ENCODE results near the gene ATRIP. TPM values are rescaled to one million over a fixed set of nuclear protein-coding genes. Genes with fewer than 3 reads are reported as not detected.
"Not testable (repeated sequence)": the region's sequence is repeated elsewhere in the genome, so short reads cannot be mapped to it uniquely, and the experiment has no call there.

The ATRIP gene
- total and polyA plus RNA-seq, 4 donors = 4.0 to 7.5 (median 5.7) TPM

- H3K36me3 ChIP-seq (ENCODE audit: control insufficient read depth in 1 of 2, insufficient read depth in 2 of 2, low read length in 1 of 2) = peaks cover 12 to 15% of the 10 kb centered on the region in 2 donors
- ATAC-seq (ENCODE audit: low FRiP score) (no peak), DNase-seq (peak in 1 of 2 donors; percentile 4)
- H3K4me3 ChIP-seq (ENCODE audit: low read length in 2 of 2) = no peak overlapping the region
- no peaks in the 10 kb centered on the region for H3K27me3 ChIP-seq (ENCODE audit: control insufficient read depth in 1 of 2, insufficient read depth in 2 of 2, low read length in 1 of 2)
- no peaks in the 10 kb centered on the region for H3K9me3 ChIP-seq (ENCODE audit: control insufficient read depth, low read length)
- no peaks in the 10 kb centered on the region for H3K4me1 ChIP-seq (ENCODE audit: control insufficient read depth in 1 of 2, insufficient read depth in 2 of 2, low read length in 2 of 2)
- no peak overlapping the region for H3K27ac ChIP-seq (ENCODE audit: low read depth in 1 of 2, low read length in 2 of 2)
- intact Hi-C loops (cut with DNase I) = no loop called here
- 93 to 100% methylated on average over 1 of the region's 1 CpG for WGBS, 2 donors
These were observed 9.9 kb downstream of the ATRIP start for GRCh38 chr3:48456456-48456855.

DNA sequence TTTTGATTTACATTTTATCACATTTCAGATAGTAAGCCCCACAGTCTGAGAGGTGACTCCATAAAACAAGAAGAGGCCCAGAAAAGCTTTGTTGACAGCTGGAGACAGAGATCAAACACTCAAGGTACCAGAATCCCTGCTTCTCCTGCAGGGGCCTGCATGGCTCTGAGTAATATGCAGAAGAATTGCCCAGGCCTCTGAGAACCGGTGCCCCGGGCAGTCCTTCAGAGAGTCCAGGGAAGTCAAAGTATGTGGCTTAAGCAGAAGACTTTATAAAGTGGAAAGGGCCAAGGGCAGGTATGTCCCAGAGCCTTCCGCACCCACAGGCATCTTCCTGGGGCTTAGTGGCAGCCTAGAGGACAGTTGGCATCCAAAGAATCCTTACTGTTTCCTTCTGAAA is 12.8 kb downstream of the ATRIP start:
- H3K36me3 ChIP-seq (ENCODE audit: control insufficient read depth in 1 of 2, insufficient read depth in 2 of 2, low read length in 1 of 2) = peaks cover 8 to 13% of the 10 kb centered on the region in 2 donors
- no peak for DNase-seq

DNA sequence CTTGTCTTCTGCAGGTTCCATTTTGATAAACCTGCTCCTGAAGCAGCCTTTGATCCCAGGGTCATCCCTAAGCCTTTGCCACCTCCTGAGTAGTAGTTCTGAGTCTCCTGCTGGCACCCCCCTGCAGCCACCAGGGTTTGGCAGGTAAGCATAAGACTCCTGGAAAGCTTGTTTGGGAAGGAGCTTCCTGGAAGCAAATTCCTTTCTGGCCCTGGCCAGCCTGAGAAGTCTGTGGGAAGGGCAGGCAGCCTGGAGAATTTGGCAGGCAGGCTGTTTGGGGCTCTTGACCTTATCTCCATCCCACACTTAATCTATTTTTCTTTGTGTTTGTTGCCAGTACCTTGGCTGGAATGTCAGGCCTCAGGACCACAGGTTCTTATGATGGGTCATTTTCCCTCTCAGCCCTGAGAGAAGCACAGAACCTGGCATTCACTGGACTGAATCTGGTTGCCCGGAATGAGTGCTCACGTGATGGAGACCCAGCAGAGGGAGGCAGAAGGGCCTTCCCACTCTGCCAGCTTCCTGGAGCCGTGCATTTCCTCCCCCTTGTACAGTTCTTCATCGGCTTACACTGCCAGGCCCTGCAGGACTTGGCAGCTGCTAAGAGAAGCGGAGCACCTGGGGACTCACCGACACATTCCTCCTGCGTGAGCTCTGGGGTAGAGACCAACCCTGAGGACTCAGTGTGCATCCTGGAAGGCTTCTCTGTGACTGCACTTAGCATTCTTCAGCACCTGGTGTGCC is 13.4 kb downstream of the ATRIP start:
- no peak overlapping the region for H3K4me3 ChIP-seq (ENCODE audit: low read length in 2 of 2)
- no peak overlapping the region for H3K27ac ChIP-seq (ENCODE audit: low read depth in 1 of 2, low read length in 2 of 2)
- no peaks in the 10 kb centered on the region for H3K27me3 ChIP-seq (ENCODE audit: control insufficient read depth in 1 of 2, insufficient read depth in 2 of 2, low read length in 1 of 2)
- DNase-seq (no peak), ATAC-seq (ENCODE audit: low FRiP score) (no peak)
- H3K36me3 ChIP-seq (ENCODE audit: control insufficient read depth in 1 of 2, insufficient read depth in 2 of 2, low read length in 1 of 2) = peaks cover 7 to 13% of the 10 kb centered on the region in 2 donors
- no peaks in the 10 kb centered on the region for H3K4me1 ChIP-seq (ENCODE audit: control insufficient read depth in 1 of 2, insufficient read depth in 2 of 2, low read length in 2 of 2)
- H3K9me3 ChIP-seq (ENCODE audit: control insufficient read depth, low read length) = no peaks in the 10 kb centered on the region
- 49 to 56% methylated on average over 7 of the region's 7 CpGs for WGBS, 2 donors
- intact Hi-C loops (cut with DNase I) = loop anchor here in 1 of 2 donors (10.0 kb wide), 1 partner anchor 175 kb away; the partner anchor contains the start of gene SLC26A6

More for the DNA sequence above, 12.8 kb downstream of the ATRIP start:
- Histone ChIP-seq H3K9me3 (ENCODE audit: control insufficient read depth, low read length) (no peaks in the 10 kb centered on the region), H3K27me3 (ENCODE audit: control insufficient read depth in 1 of 2, insufficient read depth in 2 of 2, low read length in 1 of 2) (no peaks in the 10 kb centered on the region), H3K4me1 (ENCODE audit: control insufficient read depth in 1 of 2, insufficient read depth in 2 of 2, low read length in 2 of 2) (no peaks in the 10 kb centered on the region), H3K4me3 (ENCODE audit: low read length in 2 of 2) (no peak overlapping the region), H3K27ac (ENCODE audit: low read depth in 1 of 2, low read length in 2 of 2) (no peak overlapping the region)
- 88 to 89% methylated on average over 3 of the region's 3 CpGs for WGBS, 2 donors
- intact Hi-C loops (cut with DNase I) = no loop called here
- ATAC-seq (ENCODE audit: low FRiP score) = no peak

- Histone ChIP-seq H3K36me3 (ENCODE audit: control insufficient read depth in 1 of 2, insufficient read depth in 2 of 2, low read length in 1 of 2) (peaks cover 7 to 11% of the 10 kb centered on the region in 2 donors), H3K4me1 (ENCODE audit: control insufficient read depth in 1 of 2, insufficient read depth in 2 of 2, low read length in 2 of 2) (no peaks in the 10 kb centered on the region)
- intact Hi-C loops (cut with DNase I) = loop anchor here in 1 of 2 donors (10.0 kb wide), 1 partner anchor 174 kb away; the partner anchor contains the start of gene SLC26A6
These were observed 14.0 kb downstream of the ATRIP start for GRCh38 chr3:48460517-48460902.

GRCh38 chr3:48461767-48462166 is 15.2 kb downstream of the ATRIP start:
- not testable (repeated sequence) for DNase-seq; H3K27ac ChIP-seq (ENCODE audit: low read depth in 1 of 2, low read length in 2 of 2); H3K27me3 ChIP-seq (ENCODE audit: control insufficient read depth in 1 of 2, insufficient read depth in 2 of 2, low read length in 1 of 2); ATAC-seq (ENCODE audit: low FRiP score); H3K9me3 ChIP-seq (ENCODE audit: control insufficient read depth, low read length); H3K4me1 ChIP-seq (ENCODE audit: control insufficient read depth in 1 of 2, insufficient read depth in 2 of 2, low read length in 2 of 2); H3K4me3 ChIP-seq (ENCODE audit: low read length in 2 of 2)
- peaks cover 7 to 11% of the 10 kb centered on the region in 2 donors for H3K36me3 ChIP-seq (ENCODE audit: control insufficient read depth in 1 of 2, insufficient read depth in 2 of 2, low read length in 1 of 2)
- intact Hi-C loops (cut with DNase I) = loop anchor here in 1 of 2 donors (10.0 kb wide), 1 partner anchor 173 kb away; the partner anchor contains the start of gene SLC26A6
- 87 to 91% methylated on average over 7 of the region's 7 CpGs for WGBS, 2 donors

More at GRCh38 chr3:48460517-48460902, 14.0 kb downstream of the ATRIP start:
- no peaks in the 10 kb centered on the region for H3K27me3 ChIP-seq (ENCODE audit: control insufficient read depth in 1 of 2, insufficient read depth in 2 of 2, low read length in 1 of 2)
- no peak overlapping the region for H3K4me3 ChIP-seq (ENCODE audit: low read length in 2 of 2)
- DNase-seq (no peak), ATAC-seq (ENCODE audit: low FRiP score) (no peak)
- WGBS, 2 donors = 84 to 91% methylated on average over 3 of the region's 3 CpGs
- H3K27ac ChIP-seq (ENCODE audit: low read depth in 1 of 2, low read length in 2 of 2) = no peak overlapping the region
- H3K9me3 ChIP-seq (ENCODE audit: control insufficient read depth, low read length) = no peaks in the 10 kb centered on the region

DNA sequence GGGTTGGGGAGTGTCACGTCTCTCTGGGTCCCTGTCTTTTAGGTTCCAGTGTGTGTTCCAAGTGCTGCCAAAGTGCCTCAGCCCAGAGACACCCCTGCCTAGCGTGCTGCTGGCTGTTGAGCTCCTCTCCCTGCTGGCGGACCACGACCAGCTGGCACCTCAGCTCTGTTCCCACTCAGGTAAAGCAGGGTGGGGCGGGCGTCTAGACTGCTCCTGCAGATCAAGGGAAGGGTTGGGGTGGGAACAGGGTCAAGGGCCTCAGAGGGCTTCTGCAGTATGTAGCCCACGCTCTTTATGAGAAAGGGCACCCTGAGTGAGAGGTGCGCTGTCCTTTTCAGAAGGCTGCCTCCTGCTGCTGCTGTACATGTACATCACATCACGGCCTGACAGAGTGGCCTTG is 17.2 kb downstream of the ATRIP start:
- WGBS, 2 donors = 79 to 80% methylated on average over 9 of the region's 9 CpGs
- H3K36me3 ChIP-seq (ENCODE audit: control insufficient read depth in 1 of 2, insufficient read depth in 2 of 2, low read length in 1 of 2) = peaks cover 4 to 10% of the 10 kb centered on the region in 2 donors
- no peaks in the 10 kb centered on the region for H3K27me3 ChIP-seq (ENCODE audit: control insufficient read depth in 1 of 2, insufficient read depth in 2 of 2, low read length in 1 of 2)
- H3K27ac ChIP-seq (ENCODE audit: low read depth in 1 of 2, low read length in 2 of 2) = peak overlapping the region in 1 of 2 donors; percentile 4
- no peaks in the 10 kb centered on the region for H3K4me1 ChIP-seq (ENCODE audit: control insufficient read depth in 1 of 2, insufficient read depth in 2 of 2, low read length in 2 of 2)
- intact Hi-C loops (cut with DNase I) = loop anchor here (2.0 to 10.0 kb wide), 2 partner anchors 85 to 171 kb away; partner anchors contain the start of gene SLC26A6 (in 1 of the 2)
- DNase-seq (no peak), ATAC-seq (ENCODE audit: low FRiP score) (no peak)
- no peaks in the 10 kb centered on the region for H3K9me3 ChIP-seq (ENCODE audit: control insufficient read depth, low read length)
- no peak overlapping the region for H3K4me3 ChIP-seq (ENCODE audit: low read length in 2 of 2)

DNA sequence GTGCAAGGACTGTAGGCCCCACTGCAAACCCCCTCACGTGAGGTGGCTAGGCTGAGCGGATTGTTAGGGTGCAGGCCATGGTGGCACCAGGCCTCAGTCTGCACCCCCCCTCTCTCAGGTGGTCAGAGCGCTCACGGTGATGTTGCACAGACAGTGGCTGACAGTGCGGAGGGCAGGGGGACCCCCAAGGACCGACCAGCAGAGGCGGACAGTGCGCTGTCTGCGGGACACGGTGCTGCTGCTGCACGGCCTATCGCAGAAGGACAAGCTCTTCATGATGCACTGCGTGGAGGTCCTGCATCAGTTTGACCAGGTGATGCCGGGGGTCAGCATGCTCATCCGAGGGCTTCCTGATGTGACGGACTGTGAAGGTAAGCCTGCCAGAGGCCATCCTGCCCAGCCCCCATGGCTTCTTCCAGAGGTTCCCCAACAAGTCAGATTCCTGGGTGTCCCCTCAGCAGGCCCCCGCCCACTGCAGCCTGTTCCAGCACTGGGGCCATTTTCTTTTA is 18.2 kb downstream of the ATRIP start:
- H3K4me3 ChIP-seq (ENCODE audit: low read length in 2 of 2) = no peak overlapping the region
- no peaks in the 10 kb centered on the region for H3K9me3 ChIP-seq (ENCODE audit: control insufficient read depth, low read length)
- ATAC-seq (ENCODE audit: low FRiP score) (no peak), DNase-seq (peak; percentile 62 to 77)
- 86 to 90% methylated on average over 17 of the region's 17 CpGs for WGBS, 2 donors
- peaks cover 0 to 6% of the 10 kb centered on the region in 2 donors for H3K36me3 ChIP-seq (ENCODE audit: control insufficient read depth in 1 of 2, insufficient read depth in 2 of 2, low read length in 1 of 2)
- no peaks in the 10 kb centered on the region for H3K27me3 ChIP-seq (ENCODE audit: control insufficient read depth in 1 of 2, insufficient read depth in 2 of 2, low read length in 1 of 2)
- intact Hi-C loops (cut with DNase I) = loop anchor here (1.0 to 10.0 kb wide), 5 partner anchors 38 to 223 kb away; partner anchors contain the start of genes NCKIPSD (in 2 of the 2), SHISA5 (in 1 of the 2) and SLC26A6 (in 1 of the 2)
- H3K27ac ChIP-seq (ENCODE audit: low read depth in 1 of 2, low read length in 2 of 2) = peak overlapping the region in 1 of 2 donors; percentile 82
- no peaks in the 10 kb centered on the region for H3K4me1 ChIP-seq (ENCODE audit: control insufficient read depth in 1 of 2, insufficient read depth in 2 of 2, low read length in 2 of 2)

DNA sequence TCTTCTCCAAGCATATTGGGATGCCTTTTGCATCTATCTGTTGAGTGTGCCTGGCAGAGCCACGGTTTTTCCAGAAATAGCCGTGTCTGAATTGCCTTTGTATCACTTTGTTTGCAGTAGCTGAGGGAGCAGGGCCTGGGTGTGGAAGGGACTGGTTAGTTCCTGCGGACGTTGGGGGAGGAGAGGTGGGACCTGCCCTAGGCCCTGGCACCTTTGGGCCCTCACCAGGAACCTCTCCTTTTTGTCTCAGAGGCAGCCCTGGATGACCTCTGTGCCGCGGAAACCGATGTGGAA is 18.6 kb downstream of the ATRIP start:
- Histone ChIP-seq H3K4me1 (ENCODE audit: control insufficient read depth in 1 of 2, insufficient read depth in 2 of 2, low read length in 2 of 2) (no peaks in the 10 kb centered on the region), H3K27ac (ENCODE audit: low read depth in 1 of 2, low read length in 2 of 2) (peak overlapping the region in 1 of 2 donors; percentile 82), H3K27me3 (ENCODE audit: control insufficient read depth in 1 of 2, insufficient read depth in 2 of 2, low read length in 1 of 2) (no peaks in the 10 kb centered on the region), H3K4me3 (ENCODE audit: low read length in 2 of 2) (no peak overlapping the region), H3K9me3 (ENCODE audit: control insufficient read depth, low read length) (no peaks in the 10 kb centered on the region), H3K36me3 (ENCODE audit: control insufficient read depth in 1 of 2, insufficient read depth in 2 of 2, low read length in 1 of 2) (peaks cover 0 to 5% of the 10 kb centered on the region in 2 donors)
- intact Hi-C loops (cut with DNase I) = loop anchor here (1.0 to 10.0 kb wide), 5 partner anchors 37 to 222 kb away; partner anchors contain the start of genes NCKIPSD (in 2 of the 2), SHISA5 (in 1 of the 2) and SLC26A6 (in 1 of the 2)
- DNase-seq = no peak
- no peak for ATAC-seq (ENCODE audit: low FRiP score)
- 6 to 8% methylated on average over 7 of the region's 7 CpGs for WGBS, 2 donors

All from aorta (tissue), 5 donors.